Urinary bladder (tissue), 4 donors: Measurements from ENCODE around the gene HNRNPM. TPM values are rescaled to one million over a fixed set of nuclear protein-coding genes. Genes with fewer than 3 reads are reported as not detected.
A peak's percentile ranks its signal among the peaks of the same experiment; 100 is the strongest.
"Not testable (repeated sequence)": the region's sequence is repeated elsewhere in the genome, so short reads cannot be mapped to it uniquely, and the experiment has no call there.

Experiments used
- DNase-seq: peaks from one replicate; pipeline ENCODE4 v3.0.0-alpha.2; 2015; ENCODE audit errors: extremely low spot score
- H3K27ac ChIP-seq: one replicate; pipeline ENCODE4 v1.5.1; 2013; ENCODE audit warnings: low read depth, mild to moderate bottlenecking, moderate library complexity
- H3K36me3 ChIP-seq: one replicate; pipeline ENCODE4 v1.6.1; 2013; ENCODE audit warnings: mild to moderate bottlenecking, moderate library complexity; ENCODE audit not compliant: insufficient read depth
- H3K4me1 ChIP-seq: one replicate; pipeline ENCODE4 v1.6.1; 2013; ENCODE audit warnings: mild to moderate bottlenecking, moderate library complexity; ENCODE audit not compliant: insufficient read depth
- H3K4me3 ChIP-seq: one replicate; pipeline ENCODE4 v1.5.1; 2013; ENCODE audit warnings: low read depth, low read length
- WGBS: extraction: QIAGEN DNeasy Blood & Tissue Kit; methylation state at CpG from one replicate; pipeline ENCODE4 v1.1.7; 2013; 5-methylcytosine and 5-hydroxymethylcytosine counted together
- polyA plus RNA-seq: library from polyadenylated mRNA; stranded (reverse); fragments of 200-250 nt; gene quantifications from one replicate; pipeline ENCODE4 v1.2.3, GENCODE V29; 2013
- total RNA-seq: library from RNA; depleted of rRNA; stranded (reverse); fragments of >200 nt; gene quantifications from one replicate; pipeline ENCODE4 v1.2.3, GENCODE V29; 2014
- donor health status: healthy with polysubstance abuse.
- donor health status: healthy.

Gene HNRNPM
- total and polyA plus RNA-seq, 2 donors: 63.7 to 173 TPM

DNA sequence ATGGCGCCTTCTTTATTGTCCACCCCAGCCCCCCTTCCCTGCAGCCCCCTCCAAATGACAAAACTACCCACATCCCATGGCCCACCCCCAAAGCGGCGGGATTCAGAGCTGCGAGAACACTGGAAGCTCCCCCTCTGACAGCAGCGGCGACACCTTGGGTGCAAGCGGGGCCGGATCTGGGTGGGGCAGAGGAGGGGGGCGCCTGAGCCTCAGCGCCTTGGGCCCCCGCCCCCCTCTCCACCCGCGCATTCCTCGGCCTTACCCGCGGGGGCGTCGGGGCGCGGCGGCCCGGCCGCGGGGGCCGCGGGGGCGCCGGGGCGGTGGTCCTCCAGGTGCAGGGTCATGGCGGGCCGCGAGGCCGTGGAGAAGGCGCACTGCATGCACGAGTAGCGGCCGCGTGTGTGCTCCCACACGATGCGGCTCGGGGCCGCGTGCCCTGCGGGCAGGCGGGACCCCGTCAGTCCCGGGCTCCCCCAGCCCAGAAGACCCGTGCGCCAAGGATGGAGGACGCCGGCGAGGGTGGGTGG lies 65.9 kb downstream of the HNRNPM start:
- WGBS: 73% methylated on average over 52 of the region's 52 CpGs
- Histone ChIP-seq H3K36me3 (no peaks in the 10 kb centered on the region), H3K27ac (no peak overlapping the region), H3K4me1 (peaks cover 2% of the 10 kb centered on the region), H3K4me3 (no peak overlapping the region)
- DNase-seq: no peak

DNA sequence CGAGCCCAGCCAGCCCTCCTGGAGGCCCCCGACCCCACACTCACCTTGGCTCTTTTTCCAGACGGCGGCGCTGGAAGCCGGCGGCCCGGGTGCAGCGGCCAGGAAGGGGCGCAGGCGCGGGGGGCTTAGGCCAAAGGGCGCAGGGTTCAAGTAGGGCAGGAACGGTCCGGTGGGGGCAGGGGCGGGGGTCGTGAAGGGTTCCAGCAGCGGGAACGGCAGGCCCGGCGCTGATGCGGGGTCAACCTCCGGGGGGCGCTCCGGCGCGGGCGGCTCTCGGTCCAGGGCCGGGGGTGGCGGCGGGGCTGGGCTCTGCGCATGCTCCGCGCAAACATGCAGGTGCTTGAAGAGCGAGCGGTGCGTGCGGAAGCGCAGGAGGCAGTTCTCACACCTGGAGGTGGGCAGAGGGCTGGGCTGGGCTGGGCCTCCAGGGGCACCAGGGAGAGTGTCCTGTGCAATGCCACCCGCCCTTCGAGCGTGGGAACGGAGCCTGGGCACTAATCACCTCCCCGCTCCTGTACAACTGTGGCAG lies 66.9 kb downstream of the HNRNPM start:
- H3K36me3 ChIP-seq: no peaks in the 10 kb centered on the region
- no peak for DNase-seq
- 64% methylated on average over 45 of the region's 45 CpGs for WGBS
- H3K27ac ChIP-seq: no peak overlapping the region
- H3K4me1 ChIP-seq: peaks cover 2% of the 10 kb centered on the region
- no peak overlapping the region for H3K4me3 ChIP-seq

DNA sequence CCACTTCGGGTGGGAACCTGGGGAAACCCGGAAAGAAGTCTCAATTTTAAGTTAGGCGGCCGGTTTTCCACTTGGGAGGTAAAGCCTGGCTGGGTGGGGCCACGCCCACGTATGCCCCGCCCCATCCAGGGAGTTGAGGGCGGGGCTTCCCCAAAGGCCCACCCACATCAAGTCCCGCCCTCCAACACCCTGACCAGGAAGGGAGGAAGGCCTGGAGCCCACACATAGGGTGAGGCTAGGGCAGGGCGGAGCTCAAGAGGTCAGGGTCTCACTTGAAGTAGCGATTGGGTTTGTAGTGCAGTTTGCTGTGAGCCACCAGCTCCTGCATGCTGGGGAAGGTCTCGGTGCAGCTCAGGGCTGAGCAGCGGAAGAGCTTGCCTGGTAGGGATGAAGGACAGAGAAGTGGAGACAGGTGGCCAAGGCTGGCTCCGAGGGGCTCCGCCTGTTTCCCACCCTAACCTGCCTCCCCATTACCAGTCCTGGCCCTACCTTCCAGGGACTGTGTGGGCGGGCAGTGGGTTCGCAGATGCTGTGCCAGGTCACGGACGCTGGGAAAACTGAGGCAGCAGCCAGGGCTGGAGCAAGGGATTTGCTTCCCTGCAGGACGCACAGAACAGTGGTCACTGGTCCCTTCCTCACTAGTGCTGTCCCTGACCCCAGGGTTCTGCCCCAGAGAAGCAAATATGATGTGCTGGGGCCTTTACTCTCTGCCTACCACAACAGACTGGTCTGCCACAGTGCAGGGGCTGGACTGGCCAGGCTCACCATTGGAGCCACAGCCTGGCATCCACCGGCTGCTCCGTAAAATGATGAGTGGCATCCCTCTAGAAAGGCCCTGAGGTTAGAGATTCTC lies 67.6 kb downstream of the HNRNPM start:
- H3K4me3 ChIP-seq: no peak overlapping the region
- H3K27ac ChIP-seq: no peak overlapping the region
- no peaks in the 10 kb centered on the region for H3K36me3 ChIP-seq
- WGBS: 77% methylated on average over 22 of the region's 22 CpGs
- H3K4me1 ChIP-seq: peaks cover 2% of the 10 kb centered on the region
- no peak for DNase-seq

DNA sequence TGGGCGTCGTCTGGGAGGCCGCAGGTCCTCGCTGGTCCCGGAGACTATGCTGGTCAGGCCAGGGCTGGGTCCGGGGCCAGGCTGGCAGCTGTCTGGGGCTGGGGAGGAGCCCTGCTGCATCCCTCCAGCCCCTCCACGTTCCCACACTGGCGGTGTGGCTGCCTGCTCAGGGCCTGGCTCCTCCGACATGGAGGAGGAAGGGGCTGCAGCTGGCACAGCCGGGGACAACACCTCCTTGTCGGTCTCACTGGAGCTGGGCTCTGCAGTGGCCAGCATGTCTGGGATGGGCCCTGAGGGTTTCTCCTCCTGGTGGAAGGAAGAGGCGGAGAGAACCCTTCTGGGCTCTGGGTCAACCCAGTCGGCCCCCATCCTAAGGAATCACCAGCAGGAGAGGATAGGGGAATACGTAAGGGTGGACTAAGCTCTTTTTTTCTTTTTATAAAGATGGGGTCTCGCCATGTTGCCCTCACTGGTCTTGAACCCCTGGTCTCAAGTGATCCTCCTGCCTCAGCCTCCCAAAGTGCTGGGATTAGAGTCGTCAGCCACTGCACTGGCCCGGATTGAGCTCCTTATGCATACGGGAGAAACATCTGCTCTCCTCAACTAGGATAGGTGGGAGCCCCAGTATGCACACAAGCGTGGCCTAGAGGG lies 68.4 kb downstream of the HNRNPM start:
- WGBS: 62% methylated on average over 19 of the region's 19 CpGs
- Histone ChIP-seq H3K4me3 (peak overlapping the region; percentile 58), H3K4me1 (peaks cover 2% of the 10 kb centered on the region), H3K36me3 (no peaks in the 10 kb centered on the region), H3K27ac (peak overlapping the region; percentile 98)
- no peak for DNase-seq

DNA sequence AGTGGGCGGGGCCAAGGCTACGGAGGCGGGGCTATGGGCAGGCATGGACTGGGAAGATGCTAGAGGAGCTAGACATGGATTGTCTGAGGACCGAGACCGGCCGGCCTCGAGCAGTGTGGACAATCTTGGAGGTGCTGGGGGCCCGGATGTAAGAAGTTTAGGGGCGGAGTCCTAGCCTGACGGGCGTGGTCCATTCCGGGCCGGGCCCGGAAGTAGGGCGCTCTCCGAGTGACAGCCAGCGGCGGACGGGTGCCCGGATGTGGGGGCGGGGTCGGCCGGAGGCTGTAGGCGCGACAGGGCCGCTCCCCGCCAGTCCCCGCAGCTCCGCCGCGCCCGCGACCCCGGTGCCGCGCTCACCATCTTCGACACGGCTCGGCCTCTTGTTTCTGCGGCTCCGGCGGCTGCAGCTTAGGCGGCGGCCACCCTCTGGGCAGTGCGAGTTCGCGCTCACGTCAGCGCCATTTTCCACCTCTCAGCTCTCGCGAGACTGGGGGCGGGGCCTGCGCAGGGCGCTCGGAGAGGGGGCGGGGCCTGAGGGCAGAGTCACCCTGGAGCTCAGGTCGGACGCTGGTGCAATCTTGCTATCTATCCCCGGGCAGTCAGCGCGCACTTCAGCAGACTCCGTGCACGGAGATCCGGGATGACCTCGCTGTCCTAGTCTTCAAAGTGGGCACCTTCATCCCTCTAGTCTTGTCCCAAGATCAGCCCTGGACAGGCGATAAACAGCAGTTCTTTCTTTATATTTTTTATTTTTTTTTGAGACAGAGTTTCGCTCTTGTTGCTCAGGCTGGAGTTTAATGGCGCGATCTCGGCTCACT lies 69.1 kb downstream of the HNRNPM start, which contains the start of gene ZNF414:
TSS of gene ZNF414 (minus strand) at position 481 of the 818 bp plus-strand sequence. CDS start at position 360, 121 bp downstream.
- DNase-seq: peak; percentile 87
- Histone ChIP-seq H3K36me3 (no peaks in the 10 kb centered on the region), H3K4me3 (peak within 1 kb of the TSS; percentile 58), H3K4me1 (peaks cover 2% of the 10 kb centered on the region), H3K27ac (peak within 1 kb of the TSS; percentile 98)
- under 1% methylated on average over 70 of the region's 70 CpGs for WGBS

DNA sequence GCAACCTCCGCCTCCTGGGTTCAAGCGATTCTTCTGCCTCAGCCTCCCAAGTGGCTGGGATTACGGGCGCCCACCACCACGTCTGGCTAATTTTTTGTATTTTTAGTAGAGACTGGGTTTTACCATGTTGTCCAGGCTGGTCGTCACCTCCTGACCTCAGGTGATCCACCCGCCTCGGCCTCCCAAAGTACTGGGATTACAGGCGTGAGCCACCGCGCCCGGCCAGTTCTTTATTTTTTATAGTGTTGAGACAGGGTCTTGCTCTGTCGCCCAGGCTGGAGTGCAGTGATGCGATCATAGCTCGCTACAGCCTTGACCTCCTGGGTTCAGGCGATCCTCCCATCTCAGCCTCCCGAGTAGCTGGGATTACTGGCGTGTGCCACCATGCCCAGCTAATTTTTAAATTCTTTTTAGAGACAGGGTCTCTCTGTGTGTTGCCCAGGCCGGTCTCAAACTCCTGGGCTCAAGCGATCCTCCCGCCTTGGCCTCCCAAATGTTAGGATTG lies 69.8 kb downstream of the HNRNPM start:
- not testable (repeated sequence) for DNase-seq, H3K36me3 ChIP-seq, H3K27ac ChIP-seq, H3K4me1 ChIP-seq
- WGBS: 78% methylated on average over 21 of the region's 21 CpGs
- peak overlapping the region; percentile 58 for H3K4me3 ChIP-seq

DNA sequence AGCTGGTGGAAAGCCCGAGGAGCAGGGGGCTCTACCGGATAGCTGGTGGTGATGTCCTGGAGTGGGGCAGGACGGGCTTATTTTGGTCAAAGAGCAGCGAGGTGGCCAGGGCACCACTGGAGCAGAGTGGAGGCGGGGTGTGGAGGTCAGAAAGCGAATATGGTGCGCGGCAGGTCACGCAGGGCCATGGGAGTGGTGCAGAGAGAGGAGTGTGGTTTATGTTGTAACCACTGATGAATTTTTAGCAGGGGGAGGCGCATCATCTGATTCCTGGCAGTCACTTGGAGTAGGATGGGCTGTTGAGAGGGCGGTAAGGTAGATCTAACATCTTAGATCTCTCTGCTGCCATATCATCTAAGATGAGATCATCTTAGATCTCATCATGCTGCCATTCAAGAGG lies 70.5 kb downstream of the HNRNPM start:
- no peak overlapping the region for H3K27ac ChIP-seq
- 86% methylated on average over 11 of the region's 11 CpGs for WGBS
- no peaks in the 10 kb centered on the region for H3K36me3 ChIP-seq
- no peak for DNase-seq
- no peak overlapping the region for H3K4me3 ChIP-seq
- H3K4me1 ChIP-seq: peaks cover 2% of the 10 kb centered on the region

DNA sequence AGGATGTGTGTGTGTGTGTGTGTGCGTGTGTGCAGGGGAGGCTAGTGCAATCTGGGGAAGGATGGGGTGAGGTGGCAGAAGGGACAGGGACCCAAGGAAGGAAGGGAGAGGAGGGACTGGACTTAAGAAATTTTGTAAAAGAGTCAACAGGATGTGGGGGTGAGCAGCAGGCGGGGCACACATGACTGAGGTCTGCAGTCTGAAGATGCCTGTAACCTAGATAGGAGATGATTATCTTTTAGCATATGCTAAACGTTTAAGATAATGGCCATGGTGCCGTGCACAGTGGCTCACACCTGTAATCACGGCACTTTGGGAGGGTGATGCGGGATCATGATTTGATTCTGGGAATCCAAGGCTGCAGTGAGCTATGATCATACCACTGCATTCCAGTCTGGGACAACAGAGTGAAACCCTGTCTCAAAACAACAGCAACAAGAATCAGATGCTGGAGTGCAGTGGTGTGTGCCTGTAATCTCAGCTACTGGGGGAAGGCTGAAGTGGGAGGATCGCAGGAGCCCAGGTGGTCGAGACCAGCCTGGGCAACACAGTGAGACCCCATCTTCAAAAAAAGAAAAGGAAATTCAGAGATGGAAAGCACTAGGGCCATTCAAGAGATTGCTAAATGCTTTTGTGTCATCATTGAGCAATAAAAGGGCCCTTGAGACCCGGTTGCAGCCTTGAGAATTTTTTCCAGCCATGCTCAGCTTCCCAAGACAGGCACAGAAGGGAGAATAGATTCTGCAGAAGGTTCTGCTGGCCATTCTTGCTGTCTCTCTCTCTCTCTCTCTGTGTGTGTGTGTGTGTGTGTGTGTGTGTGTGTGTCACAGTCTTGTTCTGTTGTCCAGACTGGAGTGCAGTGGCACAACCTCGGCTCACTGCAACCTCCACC lies 73.0 kb downstream of the HNRNPM start:
- Histone ChIP-seq H3K4me3 (no peak overlapping the region), H3K36me3 (no peaks in the 10 kb centered on the region), H3K27ac (no peak overlapping the region), H3K4me1 (peaks cover 2% of the 10 kb centered on the region)
- no peak for DNase-seq
- 44% methylated on average over 10 of the region's 10 CpGs for WGBS

DNA sequence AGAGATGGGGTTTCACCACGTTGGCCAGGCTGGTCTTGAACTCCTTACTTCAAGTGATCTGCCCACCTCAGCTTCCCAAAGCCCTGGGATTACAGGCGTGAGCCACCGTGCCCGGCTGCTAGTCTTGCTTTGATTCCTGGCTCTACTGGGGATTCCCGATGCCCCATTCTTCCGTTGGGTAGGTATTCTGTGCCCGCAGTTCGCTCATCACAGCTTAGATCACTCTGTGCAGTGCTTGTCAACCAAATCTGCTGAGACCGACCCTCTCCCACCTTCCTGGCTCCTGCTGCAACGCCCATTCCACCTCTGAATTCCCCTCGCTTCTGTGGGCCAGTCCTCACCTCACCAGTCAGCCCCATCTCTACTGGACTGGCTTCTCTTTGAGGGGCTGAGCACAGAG lies 73.8 kb downstream of the HNRNPM start:
- Histone ChIP-seq H3K4me3 (no peak overlapping the region), H3K27ac (no peak overlapping the region), H3K4me1 (no peaks in the 10 kb centered on the region), H3K36me3 (no peaks in the 10 kb centered on the region)
- 82% methylated on average over 11 of the region's 11 CpGs for WGBS
- no peak for DNase-seq

DNA sequence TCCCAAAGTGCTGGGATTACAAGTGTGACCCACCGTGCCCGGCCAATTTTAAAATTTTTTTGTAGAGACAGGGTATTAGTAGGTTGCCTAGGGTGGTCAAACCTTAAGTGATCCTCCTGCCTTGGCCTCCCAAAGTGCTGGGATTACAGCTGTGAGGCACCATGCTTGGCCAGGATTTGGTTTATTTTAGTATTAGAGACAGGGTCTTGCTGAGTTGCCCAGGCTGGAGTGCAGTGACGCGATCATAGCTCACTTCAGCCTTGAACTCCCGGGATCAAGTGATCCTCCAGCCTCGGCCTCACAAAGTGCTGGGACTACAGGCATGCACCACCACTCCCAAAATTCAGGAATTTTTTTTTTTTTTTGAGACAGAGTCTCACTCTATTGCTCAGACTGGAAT lies 74.6 kb downstream of the HNRNPM start:
- DNase-seq: no peak
- Histone ChIP-seq H3K4me3 (no peak overlapping the region), H3K27ac (no peak overlapping the region), H3K36me3 (no peaks in the 10 kb centered on the region), H3K4me1 (no peaks in the 10 kb centered on the region)
- WGBS: 95% methylated on average over 6 of the region's 6 CpGs

DNA sequence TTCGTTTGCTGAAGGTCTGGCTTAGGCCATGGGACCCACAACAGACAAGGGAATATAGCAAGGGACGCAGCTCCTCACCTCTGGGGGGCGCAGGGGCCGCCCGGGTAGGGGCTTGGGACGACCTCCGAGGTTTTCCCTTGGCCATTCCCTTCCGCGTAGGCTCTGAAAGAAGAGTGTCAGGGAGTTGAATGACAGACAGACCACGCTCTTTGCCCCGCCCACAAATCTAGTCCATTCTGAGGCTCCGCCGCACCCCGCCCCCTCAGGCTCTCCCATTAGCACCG lies 80.6 kb downstream of the HNRNPM start:
- Histone ChIP-seq H3K4me1 (no peaks in the 10 kb centered on the region), H3K36me3 (no peaks in the 10 kb centered on the region), H3K27ac (peak overlapping the region; percentile 38), H3K4me3 (peak overlapping the region; percentile 25)
- DNase-seq: no peak
- 11% methylated on average over 15 of the region's 15 CpGs for WGBS

DNA sequence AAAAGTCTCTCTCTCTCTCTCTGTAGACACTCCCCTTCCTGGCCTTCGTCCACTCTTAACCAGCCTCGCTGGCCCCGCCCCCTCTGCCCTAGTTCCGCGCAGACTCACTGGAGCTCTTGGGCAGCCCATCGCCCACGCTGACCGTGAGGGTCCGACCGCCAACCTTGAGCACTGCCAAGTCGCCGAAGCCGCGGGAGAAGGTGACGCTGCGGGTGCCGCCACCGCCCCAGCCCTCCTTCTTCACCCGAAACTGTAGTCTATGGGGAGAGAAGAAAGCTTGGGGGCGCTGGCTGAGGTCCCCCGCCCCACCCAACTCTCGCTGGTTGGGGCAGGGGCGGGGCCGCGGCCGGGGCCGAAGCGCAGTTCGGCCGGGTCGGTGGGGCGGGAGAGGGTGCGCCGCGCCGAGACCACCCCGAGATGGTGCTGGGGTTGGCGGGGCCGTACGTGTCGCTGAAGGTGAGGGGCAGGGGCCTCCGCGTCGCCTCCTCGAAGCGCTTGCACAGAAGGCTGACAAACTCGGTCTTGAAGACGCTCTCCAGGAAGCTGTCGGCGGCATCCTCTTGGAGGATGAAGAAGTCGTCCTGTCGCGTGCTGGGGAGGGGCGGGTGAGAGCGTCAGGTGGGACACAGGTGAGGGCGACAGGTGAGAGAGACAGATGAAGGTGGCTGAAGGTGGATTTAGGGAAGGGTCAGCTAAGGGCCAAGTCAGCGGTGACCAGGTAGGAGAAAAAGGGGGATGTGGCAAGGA lies 81.7 kb downstream of the HNRNPM start:
- H3K27ac ChIP-seq: no peak overlapping the region
- WGBS: 10% methylated on average over 57 of the region's 57 CpGs

More for the DNA sequence above, 81.7 kb downstream of the HNRNPM start:
- DNase-seq: peak; percentile 92
- H3K4me1 ChIP-seq: no peaks in the 10 kb centered on the region
- peak overlapping the region; percentile 54 for H3K4me3 ChIP-seq
- H3K36me3 ChIP-seq: no peaks in the 10 kb centered on the region
